OCI-LY3 (cell line): ENCODE results near the gene CAPN14.

Experiments used
- H2AFZ ChIP-seq: fragments of 200-600, 300-600 bp; shearing (Covaris generic); 2 replicates; pipeline ENCODE4 v1.6.0; 2014; ENCODE audit warnings: antibody characterized with exemption, low read depth, low read length
- H3K27ac ChIP-seq: fragments of 200-600, 300-600 bp; sonication (generic); 2 replicates; pipeline ENCODE4 v1.5.1; 2014; ENCODE audit warnings: mild to moderate bottlenecking, low read length, moderate library complexity, mixed read lengths
- H3K27me3 ChIP-seq: fragments of 200-600, 300-600 bp; sonication (generic); 2 replicates; pipeline ENCODE4 v1.6.1; 2014; ENCODE audit warnings: low read depth, low read length, mixed read lengths
- H3K36me3 ChIP-seq: fragments of 200-600, 300-600 bp; sonication (generic); replicated peaks from 2 replicates; pipeline ENCODE3; 2014; ENCODE audit warnings: low read depth, low read length, mixed read lengths
- H3K4me1 ChIP-seq: fragments of 300-600, 200-600 bp; sonication (generic); 2 replicates; pipeline ENCODE4 v1.6.1; 2014; ENCODE audit warnings: low read length, mixed read lengths
- H3K4me2 ChIP-seq: fragments of 200-600, 300-600 bp; sonication (generic); 2 replicates; pipeline ENCODE4 v1.6.1; 2014; ENCODE audit warnings: low read length, mixed read lengths
- H3K4me3 ChIP-seq: fragments of 300-600, 200-600 bp; sonication (generic); 2 replicates; pipeline ENCODE4 v1.5.1; 2014; ENCODE audit warnings: antibody characterized with exemption, mild to moderate bottlenecking, low read length, moderate library complexity
- H3K79me2 ChIP-seq: fragments of 300-600, 200-600 bp; shearing (Covaris generic); 2 replicates; pipeline ENCODE4 v1.6.1; 2014; ENCODE audit warnings: mild to moderate bottlenecking, low read length, mixed read lengths
- H3K9ac ChIP-seq: fragments of 300-600, 200-600 bp; shearing (Covaris generic); 2 replicates; pipeline ENCODE4 v1.6.0; 2014; ENCODE audit warnings: mild to moderate bottlenecking, low read length, moderate library complexity
- H3K9me3 ChIP-seq: fragments of 200-600, 300-600 bp; shearing (Covaris generic); 2 replicates; pipeline ENCODE4 v1.6.1; 2014; ENCODE audit warnings: low read length, mixed read lengths; ENCODE audit not compliant: insufficient read depth
- H4K20me1 ChIP-seq: fragments of 200-600, 300-600 bp; sonication (generic); 2 replicates; pipeline ENCODE4 v1.6.1; 2016; ENCODE audit warnings: low read length, mixed read lengths; ENCODE audit not compliant: insufficient read depth
- CTCF ChIP-seq: fragments of 200-600, 300-600 bp; sonication (generic); IDR thresholded peaks from 2 replicates; pipeline ENCODE4 v1.5.1; 2014; ENCODE audit warnings: antibody characterized with exemption, low read length, low read depth
- EZH2phosphoT487 ChIP-seq: fragments of 200-600 bp; shearing (Covaris generic); IDR thresholded peaks from 2 replicates; pipeline ENCODE4 v1.6.1; 2018; ENCODE audit warnings: antibody characterized with exemption, mixed run types, low read depth

Gene CAPN14

GRCh38 chr2:31233741-31234682, 16.7 kb upstream of the CAPN14 start, which contains the start of gene EHD3:
Gene EHD3, plus strand, starts transcription at chr2:31234152. Its CDS starts 470 bp downstream, at chr2:31234622.
- H2AFZ ChIP-seq, result peak within 1 kb of the TSS; percentile 78
- H3K79me2 ChIP-seq, result peaks cover 6% of the 10 kb centered on the region; the same call in 1 of the 2 replicates
- H3K4me2 ChIP-seq, result peak within 1 kb of the TSS; percentile 75
- H3K36me3 ChIP-seq, result no peaks in the 10 kb centered on the region
- no peaks in the 10 kb centered on the region for H3K27me3 ChIP-seq
- H3K27ac ChIP-seq, result no peak within 1 kb of the TSS
- peak within 1 kb of the TSS; percentile 86 for H3K4me3 ChIP-seq
- no peaks in the 10 kb centered on the region for H4K20me1 ChIP-seq
- peak; percentile 54 for TF ChIP-seq CTCF
- TF ChIP-seq EZH2phosphoT487, result no peak
- peaks cover 28% of the 10 kb centered on the region for H3K4me1 ChIP-seq
- peak within 1 kb of the TSS; percentile 69 for H3K9ac ChIP-seq
- no peaks in the 10 kb centered on the region for H3K9me3 ChIP-seq

- Histone ChIP-seq H3K4me3 (peak overlapping the region; percentile 86), H4K20me1 (no peaks in the 10 kb centered on the region), H3K27me3 (no peaks in the 10 kb centered on the region), H3K9ac (peak overlapping the region; percentile 69), H2AFZ (peak overlapping the region; percentile 78; the same call in 1 of the 2 replicates), H3K9me3 (no peaks in the 10 kb centered on the region), H3K79me2 (peaks cover 6% of the 10 kb centered on the region; the same call in 1 of the 2 replicates), H3K27ac (no peak overlapping the region), H3K4me1 (peaks cover 28% of the 10 kb centered on the region), H3K36me3 (no peaks in the 10 kb centered on the region), H3K4me2 (peak overlapping the region; percentile 75)
- no peak for TF ChIP-seq EZH2phosphoT487
- TF ChIP-seq CTCF, result no peak
Observed at GRCh38 chr2:31233231-31233630, 15.9 kb upstream of the CAPN14 start.

- Histone ChIP-seq H3K36me3 (no peaks in the 10 kb centered on the region), H3K79me2 (peaks cover 6% of the 10 kb centered on the region; the same call in 1 of the 2 replicates), H3K4me2 (0 out of 2 replicates have a peak overlapping the region, but pooled peaks have one; percentile 75), H4K20me1 (no peaks in the 10 kb centered on the region), H2AFZ (no peak overlapping the region), H3K4me1 (peaks cover 28% of the 10 kb centered on the region), H3K27ac (no peak overlapping the region), H3K9me3 (no peaks in the 10 kb centered on the region), H3K27me3 (no peaks in the 10 kb centered on the region), H3K4me3 (no peak overlapping the region), H3K9ac (no peak overlapping the region)
- no peak for TF ChIP-seq CTCF
- no peak for TF ChIP-seq EZH2phosphoT487
Observed at GRCh38 chr2:31232586-31232985, 15.3 kb upstream of the CAPN14 start.

GRCh38 chr2:31231571-31232302, 14.4 kb upstream of the CAPN14 start:
- Histone ChIP-seq H3K27ac (no peak overlapping the region), H3K9me3 (no peaks in the 10 kb centered on the region), H3K9ac (no peak overlapping the region), H3K36me3 (no peaks in the 10 kb centered on the region), H3K4me1 (peaks cover 28% of the 10 kb centered on the region), H3K79me2 (peaks cover 6% of the 10 kb centered on the region; the same call in 1 of the 2 replicates), H2AFZ (no peak overlapping the region), H3K27me3 (no peaks in the 10 kb centered on the region), H3K4me3 (no peak overlapping the region), H3K4me2 (no peak overlapping the region), H4K20me1 (no peaks in the 10 kb centered on the region)
- TF ChIP-seq EZH2phosphoT487 (no peak), CTCF (no peak)
